ENCODE data around the gene MIX23. TPM values are rescaled to one million over a fixed set of nuclear protein-coding genes. Genes with fewer than 3 reads are reported as not detected.

MIX23 gene
- polyA plus RNA-seq, 1 donor, result 42.4 TPM

- DNase-seq, result no peak
- Histone ChIP-seq H3K27ac (ENCODE audit: low read length) (no peak overlapping the region), H3K27me3 (ENCODE audit: control insufficient read depth, insufficient read depth, low read length) (no peaks in the 10 kb centered on the region), H3K4me1 (ENCODE audit: control insufficient read depth, insufficient read depth, low read length) (no peaks in the 10 kb centered on the region), H3K9me3 (ENCODE audit: control insufficient read depth, low read depth, low read length) (no peaks in the 10 kb centered on the region), H3K36me3 (ENCODE audit: control insufficient read depth, insufficient read depth, low read length) (peaks cover 7% of the 10 kb centered on the region), H3K4me3 (ENCODE audit: low read length) (no peak overlapping the region)
- WGBS (ENCODE audit: insufficient coverage, low lambda C conversion rate), result no CpG with 5 or more reads among the region's 1 CpG
Measured at GRCh38 chr3:122353893-122354401, 29.1 kb downstream of the MIX23 start.

DNA sequence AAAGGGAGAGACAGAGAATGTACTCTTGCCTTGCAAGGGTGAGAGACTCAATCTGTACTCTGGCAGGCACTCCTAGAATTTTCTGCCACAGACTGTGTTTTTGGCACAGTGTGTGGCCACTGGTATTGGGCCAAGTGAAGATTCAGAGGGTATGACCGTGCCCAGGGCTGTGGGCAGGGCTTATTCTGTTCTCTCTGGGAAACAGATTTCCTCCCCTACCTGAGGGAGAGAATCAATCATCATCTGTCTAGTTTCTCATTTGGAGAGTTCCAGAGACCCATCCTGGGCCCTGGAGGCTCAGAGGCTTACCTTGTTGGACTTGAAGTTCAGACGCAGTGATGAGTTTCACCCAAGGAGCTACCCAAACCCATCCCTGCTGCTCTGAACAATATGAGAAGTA, 29.8 kb downstream of the MIX23 start:
- WGBS (ENCODE audit: insufficient coverage, low lambda C conversion rate), result no CpG with 5 or more reads among the region's 2 CpGs
- peaks cover under 1% of the 10 kb centered on the region for H3K36me3 ChIP-seq (ENCODE audit: control insufficient read depth, insufficient read depth, low read length)
- DNase-seq, result no peak
- H3K9me3 ChIP-seq (ENCODE audit: control insufficient read depth, low read depth, low read length), result no peaks in the 10 kb centered on the region
- no peaks in the 10 kb centered on the region for H3K4me1 ChIP-seq (ENCODE audit: control insufficient read depth, insufficient read depth, low read length)
- no peak overlapping the region for H3K4me3 ChIP-seq (ENCODE audit: low read length)
- H3K27me3 ChIP-seq (ENCODE audit: control insufficient read depth, insufficient read depth, low read length), result no peaks in the 10 kb centered on the region
- H3K27ac ChIP-seq (ENCODE audit: low read length), result no peak overlapping the region

GRCh38 chr3:122351612-122352011, 31.4 kb downstream of the MIX23 start:
- no peak overlapping the region for H3K4me3 ChIP-seq (ENCODE audit: low read length)
- no peaks in the 10 kb centered on the region for H3K36me3 ChIP-seq (ENCODE audit: control insufficient read depth, insufficient read depth, low read length)
- no peaks in the 10 kb centered on the region for H3K4me1 ChIP-seq (ENCODE audit: control insufficient read depth, insufficient read depth, low read length)
- no CpG with 5 or more reads among the region's 4 CpGs for WGBS (ENCODE audit: insufficient coverage, low lambda C conversion rate)
- no peaks in the 10 kb centered on the region for H3K27me3 ChIP-seq (ENCODE audit: control insufficient read depth, insufficient read depth, low read length)
- no peaks in the 10 kb centered on the region for H3K9me3 ChIP-seq (ENCODE audit: control insufficient read depth, low read depth, low read length)
- H3K27ac ChIP-seq (ENCODE audit: low read length), result no peak overlapping the region
- no peak for DNase-seq

- H3K4me3 ChIP-seq (ENCODE audit: low read length), result no peak overlapping the region
- DNase-seq, result no peak
- H3K27me3 ChIP-seq (ENCODE audit: control insufficient read depth, insufficient read depth, low read length), result no peaks in the 10 kb centered on the region
- H3K9me3 ChIP-seq (ENCODE audit: control insufficient read depth, low read depth, low read length), result no peaks in the 10 kb centered on the region
- WGBS (ENCODE audit: insufficient coverage, low lambda C conversion rate), result 40% methylated on average over 1 of the region's 5 CpGs
- H3K27ac ChIP-seq (ENCODE audit: low read length), result no peak overlapping the region
- no peaks in the 10 kb centered on the region for H3K4me1 ChIP-seq (ENCODE audit: control insufficient read depth, insufficient read depth, low read length)
- H3K36me3 ChIP-seq (ENCODE audit: control insufficient read depth, insufficient read depth, low read length), result no peaks in the 10 kb centered on the region
Measured at GRCh38 chr3:122350814-122351418, 32.1 kb downstream of the MIX23 start.

DNA sequence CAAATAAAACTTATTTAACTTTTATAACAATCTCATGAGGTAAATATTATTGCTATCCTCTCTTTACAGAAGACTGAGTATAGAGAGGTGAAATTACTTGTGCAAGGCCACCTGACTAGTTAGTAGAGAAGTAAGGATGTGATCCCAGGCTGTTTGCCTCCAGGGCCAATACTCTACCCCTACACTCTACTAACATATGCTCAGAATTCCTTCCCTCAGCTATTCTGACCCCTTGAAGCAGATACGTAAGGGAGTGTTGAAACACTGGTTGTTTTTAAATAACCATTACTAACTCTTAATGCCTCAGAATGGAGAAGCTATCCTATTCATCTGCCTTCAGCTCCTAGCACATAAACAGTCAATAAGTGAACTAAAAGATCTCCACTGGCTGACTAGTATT, 33.9 kb downstream of the MIX23 start:
- no peak for DNase-seq
- H3K27ac ChIP-seq (ENCODE audit: low read length), result no peak overlapping the region
- H3K4me3 ChIP-seq (ENCODE audit: low read length), result no peak overlapping the region
- no peaks in the 10 kb centered on the region for H3K4me1 ChIP-seq (ENCODE audit: control insufficient read depth, insufficient read depth, low read length)
- H3K9me3 ChIP-seq (ENCODE audit: control insufficient read depth, low read depth, low read length), result no peaks in the 10 kb centered on the region
- no CpG with 5 or more reads among the region's 1 CpG for WGBS (ENCODE audit: insufficient coverage, low lambda C conversion rate)
- no peaks in the 10 kb centered on the region for H3K27me3 ChIP-seq (ENCODE audit: control insufficient read depth, insufficient read depth, low read length)
- H3K36me3 ChIP-seq (ENCODE audit: control insufficient read depth, insufficient read depth, low read length), result no peaks in the 10 kb centered on the region

DNA sequence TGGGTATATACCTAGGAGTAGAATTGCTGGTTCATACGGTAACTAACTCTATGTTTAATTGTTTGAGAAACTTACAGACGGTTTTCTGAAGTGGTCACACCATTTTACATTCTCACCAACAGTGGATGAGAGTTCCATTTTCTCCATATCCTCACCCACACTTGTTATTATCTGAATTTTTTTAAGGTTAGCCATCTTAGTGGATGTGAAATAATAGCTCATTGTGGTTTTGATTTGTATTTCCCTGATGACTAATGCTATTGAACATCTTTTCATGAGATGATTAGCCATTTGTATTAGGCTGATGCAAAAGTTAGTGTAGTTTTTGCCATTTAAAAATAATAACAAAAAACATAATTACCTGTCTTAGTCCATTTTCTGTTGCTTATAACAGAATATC, 39.4 kb downstream of the MIX23 start:
- H3K27ac ChIP-seq (ENCODE audit: low read length), result no peak overlapping the region
- no peaks in the 10 kb centered on the region for H3K27me3 ChIP-seq (ENCODE audit: control insufficient read depth, insufficient read depth, low read length)
- no peaks in the 10 kb centered on the region for H3K9me3 ChIP-seq (ENCODE audit: control insufficient read depth, low read depth, low read length)

DNA sequence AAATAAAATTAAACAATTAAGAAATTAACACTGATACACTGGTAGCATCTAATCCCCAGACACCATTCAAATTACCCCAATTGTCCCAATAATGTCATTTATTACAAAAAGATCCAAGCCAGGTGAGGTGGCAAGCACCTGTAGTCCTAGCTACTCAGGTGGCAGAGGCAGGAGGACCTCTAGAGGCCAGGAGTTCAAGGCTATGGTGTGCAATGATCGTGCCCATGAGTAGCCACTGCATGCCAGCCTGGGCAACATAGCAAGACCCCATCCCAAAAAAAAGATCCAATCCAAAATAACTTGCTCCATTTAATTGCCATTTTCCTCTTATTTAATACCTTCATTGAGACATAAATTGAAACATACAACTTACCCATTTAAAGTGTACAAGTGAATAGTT, 40.2 kb downstream of the MIX23 start:
- Histone ChIP-seq H3K27ac (ENCODE audit: low read length) (no peak overlapping the region), H3K4me3 (ENCODE audit: low read length) (no peak overlapping the region), H3K9me3 (ENCODE audit: control insufficient read depth, low read depth, low read length) (no peaks in the 10 kb centered on the region), H3K36me3 (ENCODE audit: control insufficient read depth, insufficient read depth, low read length) (no peaks in the 10 kb centered on the region), H3K27me3 (ENCODE audit: control insufficient read depth, insufficient read depth, low read length) (no peaks in the 10 kb centered on the region), H3K4me1 (ENCODE audit: control insufficient read depth, insufficient read depth, low read length) (no peaks in the 10 kb centered on the region)
- WGBS (ENCODE audit: insufficient coverage, low lambda C conversion rate), result no CpG with 5 or more reads among the region's 1 CpG
- DNase-seq, result no peak

More for the DNA sequence above, 39.4 kb downstream of the MIX23 start:
- Histone ChIP-seq H3K4me1 (ENCODE audit: control insufficient read depth, insufficient read depth, low read length) (no peaks in the 10 kb centered on the region), H3K36me3 (ENCODE audit: control insufficient read depth, insufficient read depth, low read length) (no peaks in the 10 kb centered on the region), H3K4me3 (ENCODE audit: low read length) (no peak overlapping the region)
- no CpG with 5 or more reads among the region's 2 CpGs for WGBS (ENCODE audit: insufficient coverage, low lambda C conversion rate)
- DNase-seq, result no peak

DNA sequence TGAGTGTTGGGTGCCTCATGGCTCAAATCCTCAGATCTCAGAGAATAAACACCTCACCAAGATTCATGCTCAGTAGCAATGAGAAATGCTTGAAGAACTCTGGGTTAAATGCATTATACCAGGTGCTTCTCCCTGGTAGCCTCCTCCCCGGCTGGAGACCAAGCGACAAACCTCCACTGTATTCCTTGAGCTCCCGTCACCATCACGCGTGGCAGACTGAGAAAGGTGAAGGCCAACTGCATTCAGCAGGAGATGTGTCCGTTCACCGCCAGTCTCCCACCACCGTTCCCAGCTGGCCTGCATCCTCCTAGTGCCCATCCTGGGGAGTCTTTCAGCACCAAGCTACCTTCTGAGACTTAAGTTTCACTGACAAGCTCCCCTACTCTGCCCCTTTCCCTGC, 50.5 kb downstream of the MIX23 start:
- Histone ChIP-seq H3K9me3 (ENCODE audit: control insufficient read depth, low read depth, low read length) (no peaks in the 10 kb centered on the region), H3K4me1 (ENCODE audit: control insufficient read depth, insufficient read depth, low read length) (no peaks in the 10 kb centered on the region), H3K27ac (ENCODE audit: low read length) (no peak overlapping the region), H3K27me3 (ENCODE audit: control insufficient read depth, insufficient read depth, low read length) (no peaks in the 10 kb centered on the region), H3K36me3 (ENCODE audit: control insufficient read depth, insufficient read depth, low read length) (no peaks in the 10 kb centered on the region), H3K4me3 (ENCODE audit: low read length) (no peak overlapping the region)
- no peak for DNase-seq
- WGBS (ENCODE audit: insufficient coverage, low lambda C conversion rate), result no CpG with 5 or more reads among the region's 8 CpGs

GRCh38 chr3:122331886-122332285, 51.1 kb downstream of the MIX23 start:
- Histone ChIP-seq H3K36me3 (ENCODE audit: control insufficient read depth, insufficient read depth, low read length) (no peaks in the 10 kb centered on the region), H3K4me3 (ENCODE audit: low read length) (no peak overlapping the region), H3K9me3 (ENCODE audit: control insufficient read depth, low read depth, low read length) (no peaks in the 10 kb centered on the region), H3K4me1 (ENCODE audit: control insufficient read depth, insufficient read depth, low read length) (no peaks in the 10 kb centered on the region), H3K27ac (ENCODE audit: low read length) (no peak overlapping the region), H3K27me3 (ENCODE audit: control insufficient read depth, insufficient read depth, low read length) (no peaks in the 10 kb centered on the region)
- no peak for DNase-seq
- no CpG with 5 or more reads among the region's 4 CpGs for WGBS (ENCODE audit: insufficient coverage, low lambda C conversion rate)

DNA sequence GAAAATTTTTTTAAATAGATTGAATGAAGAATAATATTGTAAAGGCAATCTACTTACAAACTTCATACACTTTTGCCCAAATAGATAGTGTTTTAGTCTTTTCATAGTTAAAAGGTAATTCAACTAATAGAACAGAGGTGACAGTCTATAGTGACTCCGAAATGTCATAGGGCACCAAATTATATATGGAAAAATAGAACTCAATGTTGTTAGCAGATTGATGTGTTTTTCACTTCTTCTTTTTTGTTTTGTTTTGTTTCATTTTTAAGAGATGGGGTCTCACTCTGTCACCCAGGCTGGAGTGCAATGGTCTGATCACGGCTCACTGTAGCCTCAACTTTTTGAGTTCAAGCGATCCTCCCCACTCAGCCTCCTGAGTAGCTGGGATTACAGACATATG, 57.3 kb downstream of the MIX23 start:
- Histone ChIP-seq H3K9me3 (ENCODE audit: control insufficient read depth, low read depth, low read length) (no peaks in the 10 kb centered on the region), H3K4me1 (ENCODE audit: control insufficient read depth, insufficient read depth, low read length) (no peaks in the 10 kb centered on the region), H3K36me3 (ENCODE audit: control insufficient read depth, insufficient read depth, low read length) (no peaks in the 10 kb centered on the region), H3K27ac (ENCODE audit: low read length) (no peak overlapping the region), H3K4me3 (ENCODE audit: low read length) (no peak overlapping the region), H3K27me3 (ENCODE audit: control insufficient read depth, insufficient read depth, low read length) (no peaks in the 10 kb centered on the region)
- WGBS (ENCODE audit: insufficient coverage, low lambda C conversion rate), result no CpG with 5 or more reads among the region's 3 CpGs
- DNase-seq, result no peak

GRCh38 chr3:122324871-122325323, 58.1 kb downstream of the MIX23 start, which contains the start of gene CSTA:
CSTA (plus strand) TSS chr3:122325248; CDS start chr3:122325293, 45 bp downstream.
- H3K4me1 ChIP-seq (ENCODE audit: control insufficient read depth, insufficient read depth, low read length), result no peaks in the 10 kb centered on the region
- no peak for DNase-seq
- H3K27me3 ChIP-seq (ENCODE audit: control insufficient read depth, insufficient read depth, low read length), result no peaks in the 10 kb centered on the region
- H3K27ac ChIP-seq (ENCODE audit: low read length), result no peak within 1 kb of the TSS
- 100% methylated on average over 2 of the region's 6 CpGs for WGBS (ENCODE audit: insufficient coverage, low lambda C conversion rate)
- H3K9me3 ChIP-seq (ENCODE audit: control insufficient read depth, low read depth, low read length), result no peaks in the 10 kb centered on the region
- no peak within 1 kb of the TSS for H3K4me3 ChIP-seq (ENCODE audit: low read length)
- no peaks in the 10 kb centered on the region for H3K36me3 ChIP-seq (ENCODE audit: control insufficient read depth, insufficient read depth, low read length)

Data from large intestine (tissue), 3 donors.